H9 (cell line): ENCODE data around the gene IL16. TPM values are rescaled to one million over a fixed set of nuclear protein-coding genes. Genes with fewer than 3 reads are reported as not detected.

Experiments used
- DNase-seq: peaks from one replicate; pipeline ENCODE4 v3.0.0-alpha.2; 2017
- H2AFZ ChIP-seq: one replicate; pipeline ENCODE4 v1.6.1; 2013; ENCODE audit warnings: mild to moderate bottlenecking, low read length, control low read depth, moderate library complexity
- H2AK5ac ChIP-seq: 2 replicates; pipeline ENCODE4 v1.6.1; 2013; ENCODE audit warnings: low read length, control low read depth, mixed read lengths; ENCODE audit not compliant: insufficient read length
- H2BK120ac ChIP-seq: one replicate; pipeline ENCODE4 v1.6.1; 2013; ENCODE audit warnings: low read depth, mild to moderate bottlenecking, low read length, control low read depth, inconsistent platforms; ENCODE audit not compliant: poor library complexity, severe bottlenecking
- H2BK12ac ChIP-seq: 2 replicates; pipeline ENCODE4 v1.6.1; 2013; ENCODE audit warnings: low read length, control low read depth, mixed read lengths, low read depth; ENCODE audit not compliant: insufficient read length
- H2BK15ac ChIP-seq: 2 replicates; pipeline ENCODE4 v1.6.1; 2013; ENCODE audit warnings: low read depth, low read length, control low read depth
- H2BK20ac ChIP-seq: one replicate; pipeline ENCODE4 v1.6.1; 2013; ENCODE audit warnings: low read depth, mild to moderate bottlenecking, low read length, control low read depth, inconsistent platforms; ENCODE audit not compliant: poor library complexity, severe bottlenecking
- H2BK5ac ChIP-seq: 2 replicates; pipeline ENCODE4 v1.6.1; 2013; ENCODE audit warnings: low read length, control low read depth, mixed read lengths; ENCODE audit not compliant: insufficient read length
- H3K14ac ChIP-seq: 2 replicates; pipeline ENCODE4 v1.6.1; 2013; ENCODE audit warnings: low read length, control low read depth; ENCODE audit not compliant: insufficient read depth
- H3K18ac ChIP-seq: 2 replicates; pipeline ENCODE4 v1.6.1; 2013; ENCODE audit warnings: low read depth, mild to moderate bottlenecking, mixed read lengths, low read length, control low read depth; ENCODE audit not compliant: insufficient read length
- H3K23ac ChIP-seq: 2 replicates; pipeline ENCODE4 v1.6.1; 2013; ENCODE audit warnings: low read length, control low read depth, mixed read lengths, low read depth; ENCODE audit not compliant: insufficient read length
- H3K23me2 ChIP-seq: 2 replicates; pipeline ENCODE4 v1.6.1; 2013; ENCODE audit warnings: low read depth, mild to moderate bottlenecking, mixed read lengths, low read length, control low read depth; ENCODE audit not compliant: insufficient read length, poor library complexity, severe bottlenecking
- H3K27ac ChIP-seq: 2 replicates; pipeline ENCODE4 v1.5.1; 2013; ENCODE audit warnings: low read length, control low read depth, mixed read lengths, low read depth; ENCODE audit not compliant: insufficient read length
- H3K27me3 ChIP-seq: 2 replicates; pipeline ENCODE4 v1.6.1; 2013; ENCODE audit warnings: low read length, control low read depth, inconsistent platforms; ENCODE audit not compliant: insufficient read depth
- H3K4ac ChIP-seq: 2 replicates; pipeline ENCODE4 v1.6.1; 2013; ENCODE audit warnings: low read depth, mild to moderate bottlenecking, control low read depth, inconsistent platforms, low read length, moderate library complexity
- H3K4me1 ChIP-seq: 2 replicates; pipeline ENCODE4 v1.6.1; 2013; ENCODE audit warnings: low read length, control low read depth, inconsistent platforms; ENCODE audit not compliant: insufficient read depth
- H3K4me2 ChIP-seq: 2 replicates; pipeline ENCODE4 v1.6.1; 2013; ENCODE audit warnings: low read length, control low read depth, mixed read lengths; ENCODE audit not compliant: insufficient read length, insufficient read depth
- H3K56ac ChIP-seq: 2 replicates; pipeline ENCODE4 v1.6.1; 2013; ENCODE audit warnings: low read depth, mild to moderate bottlenecking, mixed read lengths, low read length, control low read depth; ENCODE audit not compliant: insufficient read length
- H3K79me1 ChIP-seq: 2 replicates; pipeline ENCODE4 v1.6.1; 2013; ENCODE audit warnings: low read depth, mild to moderate bottlenecking, moderate library complexity, low read length, control low read depth, inconsistent platforms; ENCODE audit not compliant: insufficient read depth, poor library complexity, severe bottlenecking
- H3K79me2 ChIP-seq: 2 replicates; pipeline ENCODE4 v1.6.1; 2013; ENCODE audit warnings: low read length, control low read depth, inconsistent platforms; ENCODE audit not compliant: insufficient read depth
- H3K9ac ChIP-seq: 2 replicates; pipeline ENCODE4 v1.6.1; 2013; ENCODE audit warnings: low read length, control low read depth, mixed read lengths; ENCODE audit not compliant: insufficient read length; ENCODE audit errors: extremely low read depth
- H3K9me3 ChIP-seq: one replicate; pipeline ENCODE4 v1.6.1; 2013; ENCODE audit warnings: low read depth, low read length, inconsistent platforms; ENCODE audit not compliant: control insufficient read depth
- H3T11ph ChIP-seq: one replicate; pipeline ENCODE4 v1.6.1; 2013; ENCODE audit warnings: mild to moderate bottlenecking, low read length, control low read depth, inconsistent platforms
- H4K20me1 ChIP-seq: one replicate; pipeline ENCODE4 v1.6.1; 2013; ENCODE audit not compliant: control insufficient read depth, insufficient read length, insufficient read depth
- H4K5ac ChIP-seq: 2 replicates; pipeline ENCODE4 v1.6.1; 2013; ENCODE audit warnings: low read depth, mild to moderate bottlenecking, mixed read lengths, low read length, control low read depth; ENCODE audit not compliant: insufficient read length
- H4K8ac ChIP-seq: replicated peaks from 2 replicates; pipeline ENCODE4 v1.6.1; 2013; ENCODE audit warnings: low read length, control low read depth, mixed read lengths, low read depth; ENCODE audit not compliant: insufficient read length
- H4K91ac ChIP-seq: 2 replicates; pipeline ENCODE4 v1.6.1; 2013; ENCODE audit warnings: low read depth, mild to moderate bottlenecking, moderate library complexity, mixed read lengths, low read length, control low read depth; ENCODE audit not compliant: insufficient read length
- H3K27ac Mint-ChIP-seq, 3 experiments: 2 replicates in 2 of 3; 3 replicates in 1 of 3; pipeline ENCODE4 v1.8.0; 2020 to 2021; ENCODE audit warnings: mixed read lengths in 3 of 3, mild to moderate bottlenecking in 1 of 3, moderate library complexity in 1 of 3
- H3K27me3 Mint-ChIP-seq: 2 replicates; pipeline ENCODE4 v1.8.0; 2021; ENCODE audit warnings: low read depth, mild to moderate bottlenecking, moderate library complexity, mixed read lengths
- H3K36me3 Mint-ChIP-seq, 3 experiments: 2 replicates in 2 of 3; 3 replicates in 1 of 3; pipeline ENCODE4 v1.8.0; 2020 to 2021; ENCODE audit warnings: low read depth in 3 of 3, mixed read lengths in 3 of 3; ENCODE audit not compliant: insufficient read depth in 1 of 3
- H3K4me1 Mint-ChIP-seq, 2 experiments: 2 replicates each; pipeline ENCODE4 v1.8.0; 2020; ENCODE audit warnings: mixed read lengths in 2 of 2
- H3K4me3 Mint-ChIP-seq, 2 experiments: 2 replicates in 1 of 2; 3 replicates in 1 of 2; pipeline ENCODE4 v1.8.0; 2020 to 2021; ENCODE audit warnings: mild to moderate bottlenecking in 2 of 2, mixed read lengths in 2 of 2, moderate library complexity in 1 of 2
- H3K9me3 Mint-ChIP-seq, 2 experiments: 2 replicates in 1 of 2; 3 replicates in 1 of 2; pipeline ENCODE4 v1.8.0; 2020; ENCODE audit warnings: mild to moderate bottlenecking in 2 of 2, mixed read lengths in 2 of 2, moderate library complexity in 1 of 2
- CTCF ChIP-seq: fragments of 200-600 bp; sonication (generic); conservative IDR thresholded peaks from 3 replicates; pipeline ENCODE4 v1.8.0; 2021; ENCODE audit warnings: antibody characterized with exemption, mild to moderate bottlenecking
- WGBS: extraction: QIAGEN DNeasy Blood & Tissue Kit; methylation state at CpG from one replicate; pipeline ENCODE4 v1.1.7; 2013; ENCODE audit warnings: missing lambda C conversion rate, low lambda C conversion rate, mixed read lengths; ENCODE audit not compliant: insufficient read length; ENCODE audit errors: extremely low coverage; 5-methylcytosine and 5-hydroxymethylcytosine counted together
- total RNA-seq: library from RNA; stranded (reverse); gene quantifications from 2 replicates; pipeline ENCODE4 v1.2.1, GENCODE V29; 2021

Gene IL16
- total RNA-seq, 1 experiment from 2014 or later: 0.28 TPM

DNA sequence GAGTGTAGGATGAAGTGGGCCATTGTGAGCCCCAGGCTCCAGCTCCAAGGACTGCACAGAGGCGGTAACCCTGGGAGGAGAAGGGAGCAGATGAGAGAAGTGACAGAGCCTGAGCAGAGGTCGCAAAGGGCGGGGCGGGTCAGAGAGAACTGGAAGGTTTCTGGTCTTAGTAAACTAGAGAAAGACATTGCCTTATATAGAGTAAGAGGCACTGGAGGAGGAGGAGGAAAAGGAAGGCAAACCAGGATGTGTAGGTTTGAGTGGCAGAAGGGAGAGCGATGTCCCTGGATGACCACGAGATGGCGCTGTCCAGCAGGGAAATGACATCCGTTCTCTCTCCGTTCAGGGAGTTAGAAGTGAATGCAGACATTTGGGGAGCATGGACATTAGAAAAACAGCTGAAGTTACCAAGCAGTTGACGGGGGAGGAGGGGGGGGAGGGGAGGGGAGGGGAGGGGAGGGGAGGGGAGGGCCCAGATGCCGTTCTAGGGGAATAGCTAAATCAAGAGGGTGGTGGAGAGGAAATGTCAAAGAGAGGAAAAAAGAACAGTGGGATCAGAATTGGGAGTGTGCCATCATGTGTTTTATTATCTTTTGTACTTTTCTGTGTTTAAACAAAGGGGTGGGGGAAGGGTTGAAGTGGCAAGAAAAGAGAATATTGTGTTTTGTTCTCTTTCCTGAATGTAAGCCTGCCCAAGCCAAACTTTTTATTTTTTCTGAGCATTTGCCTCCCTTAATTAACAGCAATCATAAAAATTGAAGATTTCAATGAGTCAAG is 78.4 kb downstream of the IL16 start:
- peak; percentile 89 for DNase-seq
- H2BK120ac ChIP-seq: no peak overlapping the region
- H3K79me1 ChIP-seq: no peaks in the 10 kb centered on the region
- H3K23ac ChIP-seq: no peak overlapping the region
- TF ChIP-seq CTCF: peak; percentile 83
- H3K4me1 Mint-ChIP-seq: peaks cover 10% of the 10 kb centered on the region in 2 experiments
- no peak overlapping the region for H4K8ac ChIP-seq
- H3T11ph ChIP-seq: no peak overlapping the region
- peaks cover 4% of the 10 kb centered on the region for H3K9me3 ChIP-seq
- no peak overlapping the region for H2AFZ ChIP-seq
- H3K36me3 Mint-ChIP-seq: peaks cover 5 to 18% (median 10%) of the 10 kb centered on the region in 3 experiments; a peak in 6 of 7 replicates
- H2BK15ac ChIP-seq: no peak overlapping the region
- H3K56ac ChIP-seq: no peak overlapping the region
- no peak overlapping the region for H2AK5ac ChIP-seq
- H3K4me3 Mint-ChIP-seq: no peak overlapping the region
- peaks cover 5% of the 10 kb centered on the region; the same call in 1 of the 2 replicates for H3K27me3 Mint-ChIP-seq
- peaks cover 3% of the 10 kb centered on the region; the same call in 1 of the 2 replicates for H3K4me1 ChIP-seq
- H3K79me2 ChIP-seq: no peaks in the 10 kb centered on the region
- H3K14ac ChIP-seq: no peak overlapping the region; the same call in 1 of the 2 replicates
- H3K4ac ChIP-seq: no peak overlapping the region
- no peak overlapping the region for H2BK5ac ChIP-seq
- H3K23me2 ChIP-seq: no peaks in the 10 kb centered on the region
- H2BK20ac ChIP-seq: no peak overlapping the region
- no peak overlapping the region for H3K4me2 ChIP-seq
- H3K27me3 ChIP-seq: no peaks in the 10 kb centered on the region
- WGBS: no CpG with 5 or more reads among the region's 11 CpGs
- H3K9me3 Mint-ChIP-seq: peaks cover 22 to 27% of the 10 kb centered on the region in 2 experiments
- H3K18ac ChIP-seq: no peak overlapping the region
- H3K9ac ChIP-seq: no peak overlapping the region
- no peak overlapping the region for H2BK12ac ChIP-seq
- no peak overlapping the region for H4K5ac ChIP-seq
- no peaks in the 10 kb centered on the region for H4K20me1 ChIP-seq
- no peak overlapping the region for H4K91ac ChIP-seq
- peak overlapping the region in 1 of 3 experiments; percentile 41; a peak in 2 of 7 replicates for H3K27ac Mint-ChIP-seq
- no peak overlapping the region for H3K27ac ChIP-seq
